B cell (primary cell): ENCODE results near the gene ERC2. TPM values are rescaled to one million over a fixed set of nuclear protein-coding genes. Genes with fewer than 3 reads are reported as not detected.

ENCODE experiments used
- ATAC-seq: fragments of 200-7000 bp; cut with Tn5 transposase; one replicate; pipeline ENCODE4 v1.10.0; 2021; ENCODE audit warnings: low read depth, mild to moderate bottlenecking, moderate number of reproducible peaks, moderate library complexity
- CTCF ChIA-PET: fragments of 350-600 bp; sonication (Branson Sonifier 250); formaldehyde crosslinking; loops from one replicate; lab custom pipeline; 2021; ENCODE audit warnings: antibody characterized with exemption, inconsistent platforms; lab: Charles Lee
- POLR2A ChIA-PET: fragments of 350-600 bp; sonication (Branson Sonifier 250); formaldehyde crosslinking; loops from one replicate; lab custom pipeline; 2021; ENCODE audit warnings: antibody characterized with exemption; lab: Charles Lee
- DNase-seq: peaks from one replicate; pipeline ENCODE4 v3.0.0; 2013
- H2AFZ ChIP-seq: 2 replicates; pipeline ENCODE4 v1.6.1; 2012; ENCODE audit warnings: mild to moderate bottlenecking, low read depth, low read length; ENCODE audit not compliant: insufficient read depth, poor library complexity, severe bottlenecking
- H3K27ac ChIP-seq, 2 donors: 1 replicate in 1 of 2; 2 replicates in 1 of 2; pipeline ENCODE4 v1.5.1; 2012 to 2013; ENCODE audit warnings: low read length in 2 of 2, mild to moderate bottlenecking in 2 of 2, moderate library complexity in 1 of 2
- H3K27me3 ChIP-seq, 4 experiments: fragments of 200-600 bp in 1 of 4; sonication (generic) in 1 of 4; replicated peaks in 1 of 4; 1 replicate in 2 of 4; 2 replicates in 2 of 4; pipeline versions ENCODE4 v1.6.1 to v1.7.0; 2013 to 2016; ENCODE audit warnings: low read length in 3 of 4, mild to moderate bottlenecking in 2 of 4, mixed read lengths in 1 of 4, moderate library complexity in 1 of 4; ENCODE audit not compliant: insufficient read depth in 4 of 4, control insufficient read depth in 3 of 4; ENCODE audit errors: control extremely low read depth in 1 of 4
- H3K36me3 ChIP-seq, 2 experiments: replicated peaks in 1 of 2; 1 replicate in 1 of 2; 2 replicates in 1 of 2; pipeline versions ENCODE4 v1.6.1 to v1.7.1; 2013; ENCODE audit warnings: low read length in 1 of 2; ENCODE audit not compliant: insufficient read depth in 2 of 2, control insufficient read depth in 1 of 2; ENCODE audit errors: control extremely low read depth in 1 of 2, extremely low read depth in 1 of 2
- H3K4me1 ChIP-seq, 2 donors: fragments of 200-600 bp in 1 of 2; sonication (generic) in 1 of 2; 1 replicate in 1 of 2; 2 replicates in 1 of 2; pipeline versions ENCODE4 v1.5.1 to v1.6.1; 2013 to 2017; ENCODE audit warnings: low read length in 2 of 2; ENCODE audit not compliant: control insufficient read depth in 2 of 2, insufficient read depth in 2 of 2
- H3K4me2 ChIP-seq: replicated peaks from 2 replicates; pipeline ENCODE3; 2012; ENCODE audit warnings: mild to moderate bottlenecking, low read depth, low read length; ENCODE audit not compliant: poor library complexity, severe bottlenecking
- H3K4me3 ChIP-seq, 5 experiments: fragments of 200-600 bp in 1 of 5; sonication (generic) in 1 of 5; 1 replicate in 3 of 5; 2 replicates in 2 of 5; pipeline versions ENCODE4 v1.5.1 to v1.7.0; 2011 to 2016; ENCODE audit warnings: low read length in 4 of 5, mild to moderate bottlenecking in 4 of 5, low read depth in 2 of 5, control low read depth in 1 of 5, moderate library complexity in 1 of 5; ENCODE audit not compliant: insufficient read depth in 1 of 5; ENCODE audit errors: control extremely low read depth in 1 of 5, extremely low read depth in 1 of 5
- H3K79me2 ChIP-seq: fragments of 200-600 bp; sonication (generic); one replicate; pipeline ENCODE4 v1.6.0; 2016; ENCODE audit warnings: low read length; ENCODE audit not compliant: control insufficient read depth, insufficient read depth
- H3K9ac ChIP-seq: fragments of 200-600 bp; sonication (generic); 2 replicates; pipeline ENCODE4 v1.6.1; 2017; ENCODE audit warnings: mild to moderate bottlenecking, low read length, moderate library complexity
- H3K9me3 ChIP-seq, 3 donors: one replicate each; pipeline versions ENCODE4 v1.6.1 to v1.7.1; 2013; ENCODE audit warnings: low read length in 2 of 3; ENCODE audit not compliant: control insufficient read depth in 2 of 3, insufficient read depth in 1 of 3; ENCODE audit errors: control extremely low read depth in 1 of 3
- H4K20me1 ChIP-seq: 2 replicates; pipeline ENCODE4 v1.6.0; 2012; ENCODE audit warnings: mild to moderate bottlenecking, low read length; ENCODE audit not compliant: insufficient read depth, control insufficient read depth, poor library complexity, severe bottlenecking
- H3K27ac Mint-ChIP-seq: one replicate; pipeline ENCODE4 v1.8.0; 2021; ENCODE audit warnings: mixed read lengths
- H3K27me3 Mint-ChIP-seq: one replicate; pipeline ENCODE4 v1.8.0; 2021; ENCODE audit warnings: mixed read lengths
- H3K4me1 Mint-ChIP-seq: one replicate; pipeline ENCODE4 v1.8.0; 2021; ENCODE audit warnings: mixed read lengths
- H3K4me3 Mint-ChIP-seq: one replicate; pipeline ENCODE4 v1.8.0; 2021; ENCODE audit warnings: mixed read lengths
- H3K9me3 Mint-ChIP-seq: one replicate; pipeline ENCODE4 v1.8.0; 2022; ENCODE audit warnings: mixed read lengths; ENCODE audit not compliant: insufficient read depth
- CTCF ChIP-seq: fragments of 200-600 bp; IDR thresholded peaks from one replicate; pipeline ENCODE4 v1.8.0; 2022; ENCODE audit warnings: antibody characterized with exemption, mild to moderate bottlenecking
- EZH2 ChIP-seq: IDR thresholded peaks from 2 replicates; pipeline ENCODE4 v1.6.1; 2012; ENCODE audit warnings: borderline replicate concordance, low read depth, mild to moderate bottlenecking, moderate library complexity, low read length; ENCODE audit not compliant: insufficient read depth, poor library complexity, severe bottlenecking
- WGBS: methylation state at CpG from one replicate; pipeline ENCODE4 v1.1.5; 2013; ENCODE audit warnings: missing lambda C conversion rate; ENCODE audit not compliant: insufficient coverage; 5-methylcytosine and 5-hydroxymethylcytosine counted together
- intact Hi-C: fragments of 100-400 bp; cut with micrococcal nuclease; formaldehyde crosslinking; loops from one replicate; pipeline ENCODE4 v1.10.0; 2022
- polyA plus RNA-seq: library from polyadenylated mRNA; depleted of rRNA; stranded (reverse); fragments of >200 nt; gene quantifications from 2 replicates; pipeline ENCODE4 v1.2.3, GENCODE V29; 2012
- total RNA-seq, 2 donors: library from RNA; stranded (reverse); fragments of 120-200 nt in 1 of 2; gene quantifications; 1 replicate in 1 of 2; 2 replicates in 1 of 2; pipeline versions ENCODE4 v1.2.3 to v1.2.4, GENCODE V29; 2013 to 2022

Gene ERC2
- total and polyA plus RNA-seq, 2 donors (not counting 1 experiment from before 2014, with no cell fraction given), result not detected

- Histone ChIP-seq H2AFZ (no peak overlapping the region), H3K9me3 (no peaks in the 10 kb centered on the region), H4K20me1 (no peaks in the 10 kb centered on the region), H3K27me3 (no peaks in the 10 kb centered on the region), H3K9ac (no peak overlapping the region), H3K4me3 (no peak overlapping the region), H3K27ac (no peak overlapping the region), H3K79me2 (no peaks in the 10 kb centered on the region), H3K4me2 (no peak overlapping the region), H3K4me1 (no peaks in the 10 kb centered on the region), H3K36me3 (no peaks in the 10 kb centered on the region)
- TF ChIP-seq CTCF (no peak), EZH2 (no peak)
- intact Hi-C loops, result no loop called here
- DNase-seq, result no peak
- no peak for ATAC-seq
- 89% methylated on average over 1 of the region's 1 CpG for WGBS
- H3K4me1 Mint-ChIP-seq, result no peaks in the 10 kb centered on the region
- ChIA-PET POLR2A (no interaction called here), CTCF (no interaction called here)
- H3K27me3 Mint-ChIP-seq, result peaks cover 20% of the 10 kb centered on the region
- no peaks in the 10 kb centered on the region for H3K9me3 Mint-ChIP-seq
- no peak overlapping the region for H3K27ac Mint-ChIP-seq
- no peak overlapping the region for H3K4me3 Mint-ChIP-seq
Measured at GRCh38 chr3:56424336-56424735, 43.9 kb downstream of the ERC2 start.

DNA sequence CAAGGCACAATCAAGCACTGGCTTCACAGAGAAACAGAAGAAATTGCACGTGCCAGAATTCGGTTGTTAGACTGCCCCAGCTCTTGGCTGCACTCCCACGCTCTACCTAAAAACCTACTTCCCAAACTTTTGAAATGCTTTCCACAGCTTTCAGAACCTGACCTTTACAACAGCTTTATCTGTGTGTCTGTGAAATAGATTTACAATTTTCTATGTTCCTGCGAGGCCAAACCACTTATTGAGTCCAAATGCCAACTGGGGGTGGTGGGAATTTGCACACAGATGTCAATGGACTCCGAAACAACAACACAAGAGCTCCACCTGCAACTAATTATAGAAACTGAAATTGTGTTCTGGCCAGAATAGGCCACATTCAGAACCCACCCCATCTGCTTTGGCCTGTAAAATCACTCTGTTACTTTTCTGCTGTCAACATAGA, 44.6 kb downstream of the ERC2 start:
- Histone ChIP-seq H4K20me1 (no peaks in the 10 kb centered on the region), H3K4me1 (no peaks in the 10 kb centered on the region), H3K27ac (no peak overlapping the region), H3K27me3 (no peaks in the 10 kb centered on the region), H3K36me3 (no peaks in the 10 kb centered on the region), H2AFZ (no peak overlapping the region), H3K9me3 (no peaks in the 10 kb centered on the region), H3K4me3 (no peak overlapping the region), H3K4me2 (no peak overlapping the region), H3K79me2 (no peaks in the 10 kb centered on the region), H3K9ac (no peak overlapping the region)
- Mint-ChIP-seq H3K9me3 (no peaks in the 10 kb centered on the region), H3K27me3 (peaks cover 17% of the 10 kb centered on the region), H3K27ac (no peak overlapping the region), H3K4me1 (no peaks in the 10 kb centered on the region), H3K4me3 (no peak overlapping the region)
- no peak for DNase-seq
- POLR2A ChIA-PET, result no interaction called here
- ATAC-seq, result no peak
- TF ChIP-seq CTCF (no peak), EZH2 (no peak)
- CTCF ChIA-PET, result no interaction called here
- intact Hi-C loops, result no loop called here
- 93% methylated on average over 3 of the region's 5 CpGs for WGBS
